Heart left ventricle (tissue), 16 donors: ENCODE results near the gene ORM2. TPM values are rescaled to one million over a fixed set of nuclear protein-coding genes. Genes with fewer than 3 reads are reported as not detected.

Experiments used
- ATAC-seq, 4 donors: fragments of 200-7000 bp; cut with Tn5 transposase; one replicate each; pipeline ENCODE4 v1.9.1; 2020 to 2022; ENCODE audit warnings: moderate library complexity in 4 of 4, mild to moderate bottlenecking in 3 of 4, moderate number of reproducible peaks in 1 of 4
- DNase-seq, 5 donors: peaks; one replicate each; pipeline ENCODE4 v3.0.0-alpha.2; 2020
- H3K27ac ChIP-seq, 12 donors: fragments of 200-600 bp; sonication (generic) in 4 of 12; one replicate each; pipeline versions ENCODE4 v1.5.0 to v1.8.0; 2016 to 2022; ENCODE audit warnings: mild to moderate bottlenecking in 2 of 12
- H3K27me3 ChIP-seq, 9 donors: fragments of 200-600 bp; sonication (generic) in 2 of 9; one replicate each; pipeline versions ENCODE4 v1.5.1 to v1.8.0; 2016 to 2022; ENCODE audit warnings: mild to moderate bottlenecking in 3 of 9
- H3K36me3 ChIP-seq, 9 donors: fragments of 200-600 bp; sonication (generic) in 2 of 9; one replicate each; pipeline versions ENCODE4 v1.5.0 to v1.8.0; 2018 to 2022; ENCODE audit warnings: mild to moderate bottlenecking in 2 of 9
- H3K4me1 ChIP-seq, 12 donors: fragments of 200-600 bp; sonication (generic) in 4 of 12; one replicate each; pipeline versions ENCODE4 v1.5.0 to v1.8.0; 2016 to 2022; ENCODE audit warnings: mild to moderate bottlenecking in 3 of 12
- H3K4me3 ChIP-seq, 12 donors: fragments of 200-600 bp; sonication (generic) in 4 of 12; one replicate each; pipeline versions ENCODE4 v1.5.0 to v1.8.0; 2017 to 2022; ENCODE audit warnings: mild to moderate bottlenecking in 9 of 12, moderate library complexity in 4 of 12
- H3K9me3 ChIP-seq, 12 donors: fragments of 200-600 bp; sonication (generic) in 4 of 12; one replicate each; pipeline versions ENCODE4 v1.5.0 to v1.8.0; 2016 to 2022; ENCODE audit warnings: mild to moderate bottlenecking in 1 of 12
- POLR2A ChIP-seq, 2 donors: fragments of 450-650 bp; IDR thresholded peaks; one replicate each; pipeline ENCODE4 v1.6.1; 2017; ENCODE audit warnings: antibody characterized with exemption in 2 of 2, mild to moderate bottlenecking in 2 of 2, moderate library complexity in 2 of 2
- WGBS, 4 donors: extraction: QIAGEN DNeasy Blood & Tissue Kit in 2 of 4; methylation state at CpG; one replicate each; pipeline versions ENCODE4 v1.1.5 to v1.1.7; 2013 to 2018; 5-methylcytosine and 5-hydroxymethylcytosine counted together
- intact Hi-C, 10 donors: fragments of 100-400 bp; cut with DNase I; formaldehyde crosslinking; loops; one replicate each; pipeline versions ENCODE4 v1.11.1 to v1.14.2; 2022
- polyA plus RNA-seq, 2 donors: library from polyadenylated mRNA; stranded (reverse); fragments of 200-250 nt; gene quantifications; one replicate each; pipeline ENCODE4 v1.2.3, GENCODE V29; 2013
- total RNA-seq, 9 donors: library from RNA; depleted of rRNA in 2 of 9; stranded (reverse); fragments of >200 nt in 2 of 9; fragmentation: NEBNext Ultra II Directional in 3 of 9; extraction: Animal tissue kit (Norgen Biotek cat#: 25700) in 3 of 9; gene quantifications; one replicate each; pipeline versions ENCODE4 v1.1.0 to v1.2.4, GENCODE V29; 2016 to 2023
- TF ChIP-seq, protein P1 (sequence below), 12 donors: fragments of 200-600 bp; sonication (generic) in 4 of 12; IDR thresholded peaks; one replicate each; pipeline versions ENCODE4 v1.5.0 to v1.8.0; 2018 to 2022; ENCODE audit warnings: antibody characterized with exemption in 12 of 12, mild to moderate bottlenecking in 5 of 12
- donor health status: ischemic (EF 13 %, LVEDD 7.1; RV severe dilation, severe dysfunction).
- donor health status: healthy with polysubstance abuse.
- donor health status: DM: no; HTN: yes; CAD: no.
- donor health status: DM: no; HTN: no; CAD: no.
- donor health status: ischemic (EF 25% LVEDD 6.9; RV normal size, moderate dysfunction).
- donor health status: ischemic (EF 25% LVEDD 5.7; RV mildly dilated, moderate dysfunction).
- donor health status: healthy.
- donor health status: DM: yes; HTN: yes; CAD: no.
- donor health status: ischemic (EF 35%, LVEDD 5.7; RV mildly dilated, moderate dysfunction).
- donor health status: nonischemic (EF 11% LVEDD 7.7; RV severe dilation, severe dysfunction).
- donor health status: DM: yes; HTN: yes; CAD: no.
- donor health status: PGD.
- donor health status: ischemic (EF 29% LVEDD 5.4; RV normal size, mild dysfunction).
- donor health status: nonischemic (EF 23%, LVEDD 6.1; RV moderate dilation, normal function).

ORM2 gene
- total and polyA plus RNA-seq, 11 donors: 0.14 TPM; not detected in 10

DNA sequence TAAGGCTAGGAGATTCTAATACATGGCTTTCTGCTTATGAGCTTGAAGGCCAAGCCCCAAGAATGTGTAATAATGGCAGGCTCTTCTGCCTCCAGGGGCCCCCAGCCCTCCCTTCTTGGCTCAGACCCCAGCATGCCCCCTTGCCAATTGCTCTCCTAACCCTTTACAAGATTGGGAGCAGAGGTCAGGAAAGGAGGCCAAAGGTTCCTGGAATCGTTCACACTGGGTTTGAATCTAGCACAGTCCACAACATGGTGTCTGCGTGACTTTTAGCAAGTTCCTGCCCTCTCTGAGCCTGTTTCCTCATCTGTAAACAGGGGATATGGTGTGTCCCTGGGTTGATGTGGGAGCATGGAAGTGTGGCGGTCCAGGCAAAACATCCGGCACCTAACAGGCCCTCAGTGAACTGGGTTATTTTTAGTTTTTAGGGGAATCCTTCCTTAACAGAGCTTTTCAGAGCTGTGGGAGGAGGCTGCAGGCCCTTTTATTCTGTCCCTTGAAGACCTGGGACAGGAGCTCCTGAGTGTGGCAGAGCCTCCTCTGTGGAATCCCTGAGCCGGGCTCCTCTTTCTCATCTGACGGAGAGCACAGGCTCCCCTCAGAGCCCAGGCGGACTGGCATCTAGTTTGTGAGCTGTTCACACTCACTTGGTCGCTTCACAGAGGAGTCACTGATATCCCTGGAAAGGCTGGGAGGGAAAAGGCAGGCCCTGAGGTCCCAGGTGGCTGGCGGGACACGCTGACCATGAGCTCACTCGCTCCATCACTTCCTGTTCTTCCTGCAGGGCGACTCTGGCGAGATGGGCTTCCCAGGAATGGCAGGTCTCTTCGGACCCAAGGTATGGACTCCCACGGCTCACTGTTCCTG is 30.1 kb upstream of the ORM2 start:
- H3K36me3 ChIP-seq: peaks cover 0 to 42% (median 10%) of the 10 kb centered on the region in 9 donors
- ATAC-seq: no peak
- TF ChIP-seq, protein P1, sequence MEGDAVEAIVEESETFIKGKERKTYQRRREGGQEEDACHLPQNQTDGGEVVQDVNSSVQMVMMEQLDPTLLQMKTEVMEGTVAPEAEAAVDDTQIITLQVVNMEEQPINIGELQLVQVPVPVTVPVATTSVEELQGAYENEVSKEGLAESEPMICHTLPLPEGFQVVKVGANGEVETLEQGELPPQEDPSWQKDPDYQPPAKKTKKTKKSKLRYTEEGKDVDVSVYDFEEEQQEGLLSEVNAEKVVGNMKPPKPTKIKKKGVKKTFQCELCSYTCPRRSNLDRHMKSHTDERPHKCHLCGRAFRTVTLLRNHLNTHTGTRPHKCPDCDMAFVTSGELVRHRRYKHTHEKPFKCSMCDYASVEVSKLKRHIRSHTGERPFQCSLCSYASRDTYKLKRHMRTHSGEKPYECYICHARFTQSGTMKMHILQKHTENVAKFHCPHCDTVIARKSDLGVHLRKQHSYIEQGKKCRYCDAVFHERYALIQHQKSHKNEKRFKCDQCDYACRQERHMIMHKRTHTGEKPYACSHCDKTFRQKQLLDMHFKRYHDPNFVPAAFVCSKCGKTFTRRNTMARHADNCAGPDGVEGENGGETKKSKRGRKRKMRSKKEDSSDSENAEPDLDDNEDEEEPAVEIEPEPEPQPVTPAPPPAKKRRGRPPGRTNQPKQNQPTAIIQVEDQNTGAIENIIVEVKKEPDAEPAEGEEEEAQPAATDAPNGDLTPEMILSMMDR (IDR thresholded peaks at IDR 0.05): no peak
- TF ChIP-seq POLR2A (IDR thresholded peaks at IDR 0.05): no peak
- no peaks in the 10 kb centered on the region for H3K4me1 ChIP-seq
- DNase-seq: peak in 2 of 5 donors; percentile 2 to 18
- H3K4me3 ChIP-seq: no peak overlapping the region
- 69 to 82% (median 76%) methylated on average over 13 to 15 of the region's 15 CpGs for WGBS, 4 donors
- intact Hi-C loops: loop anchor here in 3 of 10 donors (5.0 to 10.0 kb wide), 2 partner anchors 615 to 617 kb away; no protein-coding TSS in a partner anchor
- peaks cover 0 to 16% (median 3%) of the 10 kb centered on the region in 12 donors for H3K9me3 ChIP-seq
- H3K27ac ChIP-seq: no peak overlapping the region
- H3K27me3 ChIP-seq: no peaks in the 10 kb centered on the region

DNA sequence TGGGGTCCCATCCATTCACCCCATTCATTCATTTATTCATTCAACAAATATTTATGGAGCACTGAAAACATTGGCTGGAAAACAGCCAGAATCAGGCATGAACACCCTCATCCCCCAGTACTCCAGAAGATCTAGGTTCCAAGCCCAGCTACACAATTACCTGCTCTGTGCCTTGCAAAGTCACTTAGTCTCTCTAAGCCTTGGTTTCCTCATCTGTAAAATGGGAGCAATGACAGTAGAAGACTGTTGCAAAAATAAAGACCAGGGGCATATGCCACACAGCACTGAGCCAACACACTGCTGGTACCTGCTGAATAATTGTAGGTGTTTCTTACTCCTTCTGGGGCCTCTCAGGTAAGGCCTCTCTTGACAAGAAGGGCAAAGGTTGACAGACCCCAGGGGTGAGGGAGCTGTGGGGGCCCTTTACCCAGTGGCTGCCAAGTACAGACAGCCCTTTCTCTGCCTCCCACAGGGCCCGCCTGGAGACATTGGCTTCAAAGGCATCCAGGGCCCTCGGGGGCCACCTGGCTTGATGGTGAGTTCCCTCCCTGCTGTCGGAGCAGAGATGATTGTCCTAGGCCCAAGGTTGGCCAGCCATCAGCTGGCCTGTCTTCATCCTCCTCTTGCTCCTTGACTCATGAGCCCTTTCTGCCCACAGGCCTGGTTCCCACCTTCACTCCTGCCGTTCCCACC is 29.4 kb upstream of the ORM2 start:
- H3K27ac ChIP-seq: no peak overlapping the region
- intact Hi-C loops: loop anchor here in 1 of 10 donors (5.0 kb wide), 1 partner anchor 618 kb away; no protein-coding TSS in a partner anchor
- H3K27me3 ChIP-seq: no peaks in the 10 kb centered on the region
- H3K9me3 ChIP-seq: peaks cover 0 to 8% (median 0%) of the 10 kb centered on the region in 12 donors
- 90 to 97% (median 94%) methylated on average over 4 of the region's 4 CpGs for WGBS, 4 donors
- H3K36me3 ChIP-seq: peaks cover 0 to 34% (median 5%) of the 10 kb centered on the region in 9 donors
- H3K4me1 ChIP-seq: peaks cover 0 to 1% (median 0%) of the 10 kb centered on the region in 12 donors
- H3K4me3 ChIP-seq: no peak overlapping the region
- peak in 2 of 5 donors; percentile 3 to 9 for DNase-seq
- TF ChIP-seq, protein P1 (IDR thresholded peaks at IDR 0.05): no peak
- TF ChIP-seq POLR2A (IDR thresholded peaks at IDR 0.05): no peak
- ATAC-seq: no peak

DNA sequence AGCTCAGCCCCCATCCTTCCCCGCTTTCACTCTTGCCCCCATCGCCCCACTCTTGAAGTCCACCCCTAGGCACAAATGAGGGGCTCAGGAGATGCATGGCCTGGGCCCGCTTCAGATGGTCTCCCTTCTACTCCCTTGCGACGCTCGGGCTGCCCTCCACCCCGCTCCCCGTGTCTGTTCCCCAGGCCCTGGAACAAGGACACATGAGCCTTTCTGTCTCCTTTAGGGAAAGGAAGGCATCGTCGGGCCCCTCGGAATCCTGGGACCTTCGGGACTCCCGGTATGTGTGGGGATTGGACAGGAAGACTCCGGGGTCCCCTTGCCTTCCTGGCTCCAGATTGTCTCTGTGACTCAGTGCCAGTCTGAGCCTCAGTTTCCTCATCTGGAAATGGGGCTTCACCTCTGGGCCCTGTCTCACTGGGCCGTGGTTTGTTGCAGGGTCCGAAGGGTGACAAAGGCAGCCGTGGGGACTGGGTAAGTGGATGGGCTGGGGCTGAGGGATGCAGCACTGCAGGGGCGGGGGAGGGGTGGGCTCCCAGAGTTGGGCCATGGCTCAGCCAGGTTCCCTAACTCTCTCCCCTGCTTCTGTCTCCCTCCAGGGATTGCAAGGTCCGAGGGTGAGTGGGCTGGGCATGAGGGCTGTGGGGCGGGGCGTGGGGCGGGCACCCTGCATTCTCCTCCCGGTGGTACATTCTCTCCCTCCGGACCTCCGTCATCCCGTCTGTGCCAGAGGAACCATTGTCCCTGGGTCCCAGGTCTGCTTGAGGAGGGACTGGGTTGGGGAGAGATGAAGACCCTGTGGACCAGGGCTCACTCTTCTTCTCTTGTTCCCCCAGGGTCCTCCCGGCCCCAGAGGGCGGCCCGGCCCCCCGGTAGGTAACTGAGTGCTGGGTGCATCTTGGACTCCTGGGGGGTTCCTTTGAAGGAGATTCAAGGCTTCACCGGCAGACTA is 28.5 kb upstream of the ORM2 start:
- no peak for TF ChIP-seq POLR2A (IDR thresholded peaks at IDR 0.05)
- TF ChIP-seq, protein P1 (IDR thresholded peaks at IDR 0.05): no peak
- Histone ChIP-seq H3K9me3 (peaks cover 0 to 4% (median 0%) of the 10 kb centered on the region in 12 donors), H3K36me3 (peaks cover 0 to 28% (median 5%) of the 10 kb centered on the region in 9 donors), H3K4me1 (peaks cover 0 to 6% (median 2%) of the 10 kb centered on the region in 12 donors), H3K4me3 (no peak overlapping the region), H3K27me3 (no peaks in the 10 kb centered on the region), H3K27ac (no peak overlapping the region)
- WGBS, 4 donors: 89 to 94% (median 94%) methylated on average over 24 to 31 of the region's 31 CpGs
- intact Hi-C loops: loop anchor here in 1 of 10 donors (5.0 kb wide), 1 partner anchor 619 kb away; no protein-coding TSS in a partner anchor
- DNase-seq (peak in 1 of 5 donors; percentile 16), ATAC-seq (no peak)
